NCI-H1105 treated with DMSO at 0.1 percent for 48 hours (cell line): Measurements from ENCODE around the gene ARVCF.

ENCODE experiments used
- DNase-seq: peaks from one replicate; lab custom pipeline; 2025; lab: John Stamatoyannopoulos, UW

Gene ARVCF

DNA sequence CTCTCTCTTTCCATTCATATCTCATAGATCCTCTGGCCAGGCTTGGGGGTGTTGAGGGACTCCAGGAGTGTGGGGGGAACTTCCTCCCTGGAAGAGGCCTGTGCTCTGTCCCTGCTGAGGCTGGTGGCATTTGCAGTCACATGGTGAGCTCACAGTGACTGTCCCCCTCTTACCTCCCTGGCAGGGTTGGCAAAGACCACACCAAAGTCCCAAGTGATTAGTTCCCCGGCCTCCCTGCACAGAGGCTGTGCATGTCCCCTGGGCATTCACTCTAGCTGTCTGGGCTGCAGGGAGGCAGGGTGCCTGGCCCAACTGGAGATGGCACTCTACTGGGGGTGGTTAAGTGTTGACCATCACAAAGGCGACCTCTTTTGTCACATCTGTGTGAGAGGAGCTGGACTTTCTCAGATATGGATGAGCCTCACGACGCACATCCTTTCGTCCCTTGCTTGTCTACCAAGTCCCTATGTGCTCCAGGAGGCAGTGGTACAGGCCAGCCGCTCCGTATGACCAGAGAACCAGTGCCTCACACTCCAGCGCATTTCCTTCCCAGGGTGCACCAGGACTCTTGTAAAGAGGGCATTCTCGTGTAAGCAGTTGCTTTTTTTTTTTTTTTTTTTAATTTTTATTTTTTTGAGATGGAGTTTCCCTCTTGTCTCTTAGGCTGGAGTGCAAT, 13.1 kb upstream of the ARVCF start:
- no peak for DNase-seq

DNA sequence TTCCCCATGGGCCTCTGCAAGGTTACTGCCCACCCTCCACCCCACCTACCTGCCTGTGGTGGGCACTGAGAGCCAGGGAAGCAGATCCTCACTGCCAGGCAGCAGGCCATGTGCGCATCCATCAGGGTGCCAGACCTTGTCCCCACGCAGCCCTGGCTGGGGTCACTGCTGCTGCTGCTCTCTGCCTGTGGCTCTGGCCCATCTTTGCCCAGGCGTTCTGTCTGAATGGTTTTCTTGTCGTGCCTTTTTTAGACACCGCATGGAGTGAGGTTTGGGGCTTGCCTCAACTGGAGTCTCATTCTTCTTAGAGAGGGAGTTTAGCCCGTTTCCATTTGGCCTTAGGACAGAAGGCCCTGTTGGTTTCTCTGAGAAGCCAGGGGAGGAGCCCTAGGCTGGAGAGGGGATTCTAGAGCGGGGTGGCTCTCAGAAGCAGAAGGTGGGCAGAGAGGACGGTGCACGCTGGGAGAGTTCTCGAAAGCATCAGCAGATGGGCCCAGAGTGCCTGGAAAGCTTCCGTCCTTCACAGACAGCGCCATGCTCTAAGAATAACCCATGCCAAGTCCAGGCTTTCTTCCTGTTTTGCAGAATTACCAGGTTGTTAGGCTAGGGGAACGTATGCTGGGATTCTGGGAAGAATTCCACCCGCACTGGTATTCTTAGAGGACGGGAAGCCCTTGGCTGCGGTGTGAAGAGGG, 12.4 kb upstream of the ARVCF start:
- no peak for DNase-seq

DNA sequence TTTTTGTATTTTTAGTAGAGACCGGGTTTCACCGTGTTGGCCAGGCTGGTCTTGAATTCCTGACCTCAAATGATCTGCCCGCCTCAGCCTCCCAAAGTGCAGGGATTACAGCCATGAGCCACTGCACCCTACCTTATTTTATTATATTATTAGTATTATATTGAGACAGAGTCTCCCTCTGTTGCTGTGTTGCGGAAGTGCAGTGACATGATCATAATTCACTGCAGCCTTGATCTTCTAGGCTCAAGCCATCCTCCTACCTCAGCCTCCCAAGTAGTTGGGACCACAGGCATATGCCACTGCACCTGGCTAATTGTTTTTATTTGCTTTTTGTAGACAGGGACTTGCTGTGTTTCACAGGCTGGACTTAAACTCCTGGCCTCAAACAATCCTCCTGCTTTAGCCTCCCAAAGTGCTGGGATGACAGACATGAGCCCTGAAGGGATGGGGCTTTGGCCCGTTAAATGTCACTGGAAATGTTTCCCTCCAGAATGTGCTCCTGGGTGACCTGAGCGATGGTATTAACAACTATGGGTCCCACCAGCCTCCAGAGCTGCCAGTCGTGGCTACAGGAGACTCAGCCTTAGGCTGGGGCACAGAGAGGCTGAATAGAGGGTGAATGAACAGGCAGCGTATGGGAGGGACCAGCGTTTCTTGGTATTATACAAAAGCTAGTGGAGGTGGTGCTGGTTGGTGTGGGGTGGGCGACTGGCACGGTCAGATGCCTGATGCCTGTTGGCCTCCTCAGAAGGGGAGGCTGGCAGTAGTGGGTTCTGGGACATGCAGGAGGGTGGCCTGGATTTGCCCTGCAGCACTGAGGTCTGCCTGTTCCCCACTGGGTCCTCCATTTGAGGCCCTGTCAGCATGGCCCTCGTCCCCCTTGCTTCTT, 11.6 kb upstream of the ARVCF start:
- DNase-seq: no peak

- no peak for DNase-seq
Observed at GRCh38 chr22:20026996-20027601, 10.5 kb upstream of the ARVCF start.

GRCh38 chr22:20026204-20026908, 9.7 kb upstream of the ARVCF start:
- DNase-seq: no peak

GRCh38 chr22:20025401-20026203, 9.0 kb upstream of the ARVCF start:
- no peak for DNase-seq

DNA sequence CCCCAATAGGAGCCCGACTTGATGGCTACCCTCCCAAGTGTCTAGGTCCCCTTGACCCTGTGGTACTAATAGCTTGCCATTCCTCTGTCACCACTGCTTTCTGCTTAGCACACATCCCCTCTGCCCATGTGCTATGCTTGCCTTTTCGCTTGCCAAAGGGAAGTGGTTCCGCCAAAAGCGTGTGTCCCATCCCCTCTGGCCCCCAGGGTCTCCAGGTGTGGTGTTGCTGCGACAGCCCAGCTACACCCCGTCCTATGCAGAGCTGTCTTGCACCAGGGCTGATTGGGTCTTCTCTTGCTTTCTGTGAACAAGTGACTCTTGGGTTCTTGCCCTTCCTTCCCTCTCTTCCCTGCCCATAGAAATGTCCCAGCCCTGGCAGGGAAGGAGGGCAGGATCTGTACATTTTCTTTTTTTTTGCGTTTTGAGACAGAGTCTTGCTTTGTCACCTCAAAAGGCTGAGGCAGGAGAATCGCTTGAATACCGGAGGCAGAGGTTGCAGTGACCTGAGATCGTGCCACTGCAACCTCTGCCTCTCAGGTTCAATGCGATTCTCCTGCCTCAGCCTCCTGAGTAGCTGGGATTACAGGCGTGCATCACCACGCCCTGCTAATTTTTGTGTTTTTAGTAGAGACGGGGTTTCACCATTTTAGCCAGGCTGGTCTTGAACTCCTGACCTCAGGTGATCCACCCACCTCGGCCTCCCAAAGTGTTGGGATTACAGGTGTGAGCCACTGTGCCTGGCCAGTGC, 8.2 kb upstream of the ARVCF start:
- DNase-seq: no peak

- no peak for DNase-seq
Observed at GRCh38 chr22:20024225-20024624, 7.6 kb upstream of the ARVCF start.

GRCh38 chr22:20022978-20023613, 6.5 kb upstream of the ARVCF start:
- DNase-seq: no peak

DNA sequence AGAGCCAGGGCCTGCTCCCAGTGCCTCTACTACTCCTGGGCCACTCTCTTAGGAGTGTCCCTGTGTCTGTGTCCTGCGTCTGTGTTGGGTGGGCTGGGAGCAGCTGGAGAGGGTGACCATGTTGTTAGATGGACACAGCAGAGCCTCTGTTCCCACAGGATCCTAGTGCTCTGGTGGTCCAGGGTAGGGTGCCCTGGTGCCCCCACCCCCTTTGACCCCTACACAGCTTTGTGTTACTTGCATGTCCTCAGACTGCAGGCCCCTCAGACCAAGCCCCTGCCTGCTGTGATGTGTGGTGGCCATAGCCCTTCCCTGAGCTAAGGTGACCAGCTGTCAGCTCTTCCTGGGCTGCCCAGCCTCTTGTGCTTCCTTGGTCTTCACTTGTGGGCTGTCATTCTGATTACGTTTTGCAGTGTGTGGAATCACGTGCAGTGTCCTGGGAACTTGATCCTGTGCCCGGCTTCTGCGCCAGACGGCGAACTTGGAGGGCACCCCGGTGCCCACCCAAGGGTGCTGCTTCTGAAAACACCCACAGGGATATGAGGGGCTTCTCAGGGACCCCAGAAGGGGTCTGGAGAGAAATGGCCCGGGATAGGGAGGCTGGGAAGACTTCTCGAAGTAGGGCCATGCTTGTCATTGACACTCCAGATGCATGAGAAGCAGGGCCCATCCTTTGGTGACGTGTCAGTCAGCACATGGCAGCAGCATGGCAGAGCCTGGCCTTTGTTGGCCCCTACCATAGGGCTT, 5.8 kb upstream of the ARVCF start:
- no peak for DNase-seq

DNA sequence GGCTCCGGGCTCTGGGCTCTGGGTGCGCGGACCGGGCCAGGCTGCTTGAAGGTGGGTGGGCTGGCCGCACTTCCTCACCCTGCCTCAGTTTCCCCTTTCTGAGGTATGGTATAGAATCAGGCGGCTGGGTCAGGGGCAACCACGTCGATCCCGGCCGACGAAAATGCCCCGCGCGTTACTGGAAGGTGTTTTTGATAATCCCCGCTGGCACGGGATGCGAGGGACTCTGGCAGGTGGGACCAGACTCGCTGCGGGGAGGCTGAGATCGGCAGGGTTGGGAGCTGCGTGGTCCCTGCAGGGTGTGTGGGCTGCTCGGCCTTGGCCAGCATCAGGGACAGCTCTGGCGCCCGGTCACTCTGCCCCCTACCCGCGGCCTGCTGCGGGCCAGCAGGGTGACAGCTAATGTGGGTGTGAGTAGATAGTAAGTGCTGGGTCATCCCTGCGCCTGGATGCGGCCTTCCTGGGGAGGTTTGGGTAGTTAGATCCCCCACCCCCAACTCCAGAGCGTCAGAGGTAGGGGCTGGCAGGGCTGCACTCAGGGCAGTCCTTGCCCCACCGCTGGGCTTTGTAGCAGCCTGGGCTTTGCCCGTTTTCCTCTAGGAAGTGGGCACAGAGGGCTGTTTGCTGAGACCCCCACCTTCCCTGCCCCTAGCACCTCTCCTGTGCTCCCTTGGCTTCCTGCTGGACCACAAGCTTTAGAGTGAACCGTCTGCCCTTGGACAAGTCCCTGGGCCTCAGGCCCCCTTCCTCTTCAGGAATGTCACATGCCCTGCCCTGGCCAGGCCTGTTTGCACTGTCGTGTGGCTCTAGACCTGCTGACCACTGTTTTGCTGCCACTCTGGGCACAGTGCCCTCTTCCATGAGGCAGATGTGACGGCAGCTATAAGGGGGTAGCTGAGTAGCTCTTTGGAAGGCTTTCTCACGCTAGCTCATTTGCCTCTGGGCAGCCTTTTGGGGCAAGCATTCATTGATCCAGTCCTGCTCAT, 4.9 kb upstream of the ARVCF start:
- DNase-seq: no peak

- peak; percentile 74 for DNase-seq
Observed at GRCh38 chr22:20020533-20021195, 4.0 kb upstream of the ARVCF start, which contains the start of gene TANGO2. TSS of gene TANGO2 (plus strand) at chr22:20021110. CDS start at chr22:20036799, 15,689 bp downstream.

- no peak for DNase-seq
Observed at GRCh38 chr22:20019661-20020532, 3.3 kb upstream of the ARVCF start.

DNA sequence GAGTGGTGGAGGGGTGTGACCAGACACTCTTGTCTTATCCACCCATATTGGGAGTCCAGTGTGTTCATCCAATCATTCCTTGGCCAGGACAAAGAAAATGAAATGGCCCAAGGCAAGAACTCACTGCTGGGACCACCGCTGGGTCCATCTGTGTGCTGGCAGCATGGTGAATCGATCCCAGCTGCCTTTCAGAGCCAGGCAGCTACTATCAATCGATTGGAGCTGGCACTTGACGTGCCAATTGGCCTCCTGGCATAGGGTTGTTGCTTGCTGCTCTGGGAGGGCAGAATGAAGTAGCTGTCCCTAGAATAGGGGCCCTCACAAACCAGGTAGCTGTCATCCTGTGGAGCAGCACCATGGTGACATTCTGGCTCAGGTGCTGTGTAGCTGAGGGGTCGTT, 1.4 kb upstream of the ARVCF start:
- DNase-seq: no peak

GRCh38 chr22:20017622-20017958, 967 bp upstream of the ARVCF start:
- no peak for DNase-seq
